ENCODE results near the gene IP6K3.

IP6K3 gene, protein sequence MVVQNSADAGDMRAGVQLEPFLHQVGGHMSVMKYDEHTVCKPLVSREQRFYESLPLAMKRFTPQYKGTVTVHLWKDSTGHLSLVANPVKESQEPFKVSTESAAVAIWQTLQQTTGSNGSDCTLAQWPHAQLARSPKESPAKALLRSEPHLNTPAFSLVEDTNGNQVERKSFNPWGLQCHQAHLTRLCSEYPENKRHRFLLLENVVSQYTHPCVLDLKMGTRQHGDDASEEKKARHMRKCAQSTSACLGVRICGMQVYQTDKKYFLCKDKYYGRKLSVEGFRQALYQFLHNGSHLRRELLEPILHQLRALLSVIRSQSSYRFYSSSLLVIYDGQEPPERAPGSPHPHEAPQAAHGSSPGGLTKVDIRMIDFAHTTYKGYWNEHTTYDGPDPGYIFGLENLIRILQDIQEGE

GRCh38 chr6:33746651-33747100 lies at the start of gene IP6K3:
TSS of gene IP6K3 (minus strand) at chr6:33746905. CDS start at chr6:33735476, 11,429 bp downstream.
- peak; percentile 66 for DNase-seq (ENCODE audit: low read depth, low spot score)

- DNase-seq (ENCODE audit: low read depth, low spot score) = peak; percentile 91
Observed at GRCh38 chr6:33794910-33795623, 48.4 kb upstream of the IP6K3 start.

DNA sequence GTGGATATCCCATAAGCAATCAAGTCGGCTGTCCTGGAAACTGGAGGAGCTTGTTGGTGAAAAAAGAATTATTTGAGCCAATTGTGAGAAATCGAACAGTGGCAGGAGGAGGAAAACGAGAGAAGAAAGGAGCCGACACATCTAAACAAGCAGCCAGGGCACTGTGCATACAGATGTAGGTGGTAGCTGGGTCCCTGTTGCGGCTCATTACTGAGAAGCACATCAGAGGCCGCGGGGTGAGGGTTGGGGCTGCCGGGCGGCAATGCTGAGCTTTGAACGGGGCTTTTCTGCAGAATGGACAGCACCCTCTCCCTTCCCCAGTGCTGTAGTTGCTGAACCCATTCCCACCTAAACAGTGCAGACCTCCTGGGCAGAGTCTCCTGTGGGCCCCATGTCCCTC lies 46.3 kb upstream of the IP6K3 start:
- DNase-seq (ENCODE audit: low read depth, low spot score) = no peak

GRCh38 chr6:33791620-33792019 lies 44.9 kb upstream of the IP6K3 start:
- DNase-seq (ENCODE audit: low read depth, low spot score) = no peak

DNA sequence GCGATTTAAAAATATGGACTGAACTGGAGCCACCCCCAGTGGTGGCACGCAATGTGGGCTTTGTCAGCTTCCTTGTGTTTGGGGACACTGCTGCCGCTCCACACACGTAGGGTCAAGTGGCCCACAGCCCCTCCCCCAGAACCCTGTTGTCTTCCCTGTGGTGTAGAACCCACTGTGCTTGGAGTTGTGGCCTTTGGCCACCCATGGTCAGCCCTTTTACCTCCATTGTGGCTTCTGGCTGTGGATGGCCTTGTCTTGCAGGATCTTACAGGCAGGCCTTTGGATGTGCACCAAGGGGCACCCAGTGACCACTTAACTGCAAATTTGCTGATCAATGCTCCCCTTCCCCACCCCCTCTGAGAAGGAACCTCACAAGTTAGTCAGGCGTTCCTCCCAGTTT lies 44.2 kb upstream of the IP6K3 start:
- no peak for DNase-seq (ENCODE audit: low read depth, low spot score)

GRCh38 chr6:33790379-33790778 lies 43.7 kb upstream of the IP6K3 start:
- DNase-seq (ENCODE audit: low read depth, low spot score) = no peak

DNA sequence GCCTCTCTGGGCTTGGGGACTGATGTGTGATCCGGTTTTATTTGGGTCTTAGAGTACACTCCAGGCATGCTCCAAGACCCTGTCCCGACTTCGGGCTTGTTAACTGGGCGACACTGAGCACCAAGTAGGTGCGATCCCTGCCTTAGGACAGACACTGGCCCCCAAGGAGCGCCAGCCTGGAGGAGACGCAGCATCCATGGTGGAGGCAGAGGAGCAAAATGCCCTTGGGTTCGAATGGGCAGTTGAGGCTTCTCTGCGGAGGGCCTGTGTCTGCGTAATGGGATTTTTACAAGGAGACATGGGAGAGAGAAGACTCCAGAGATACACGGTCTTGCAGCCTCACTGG lies 42.8 kb upstream of the IP6K3 start:
- DNase-seq (ENCODE audit: low read depth, low spot score) = no peak

DNA sequence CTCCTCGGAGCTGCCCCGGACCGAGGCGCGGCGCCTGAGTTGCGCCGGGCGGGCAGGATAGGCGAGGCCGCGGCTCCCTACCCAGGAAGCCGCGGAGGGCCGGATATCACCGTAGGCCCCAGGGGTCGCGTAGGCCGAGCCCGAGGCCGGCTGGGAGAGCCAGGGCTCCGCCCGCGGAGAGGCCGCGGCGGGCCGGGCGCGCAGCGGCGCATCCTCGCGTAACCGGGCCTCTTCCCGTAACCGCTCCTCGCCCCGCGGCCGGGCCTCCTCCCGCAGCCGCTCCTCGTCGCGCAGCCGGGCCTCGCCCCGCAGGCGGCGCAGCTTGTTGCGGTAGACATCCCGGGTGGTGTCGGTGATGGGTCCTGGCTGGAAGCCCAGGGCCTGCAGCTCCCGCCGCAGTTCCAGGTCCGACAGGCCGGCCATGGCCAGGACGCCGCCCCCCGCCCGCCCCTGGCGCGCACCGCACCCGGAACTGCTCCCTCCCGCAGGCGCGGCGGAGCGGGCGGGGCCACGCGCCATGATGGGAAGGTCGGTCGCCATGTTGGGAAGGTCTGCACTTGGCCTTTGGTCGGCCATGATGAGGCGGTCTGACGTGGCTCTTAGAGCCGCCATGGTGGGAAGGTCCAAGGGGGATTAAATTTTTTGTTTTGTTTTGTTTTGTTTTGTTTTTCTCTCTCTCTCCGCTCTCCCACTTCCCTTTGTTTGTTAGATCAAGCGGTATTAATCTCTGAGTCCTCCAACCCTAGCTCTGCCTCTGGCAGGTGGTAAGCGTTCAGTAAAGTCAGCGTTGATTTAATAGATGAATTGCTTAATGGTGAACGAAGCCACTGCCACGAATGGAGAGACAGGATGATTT lies 42.2 kb upstream of the IP6K3 start, which contains the start of gene LEMD2:
LEMD2 (minus strand) TSS at position 437 of the 856 bp plus-strand sequence; CDS start at position 423, 14 bp downstream.
- DNase-seq (ENCODE audit: low read depth, low spot score) = peak; percentile 94

DNA sequence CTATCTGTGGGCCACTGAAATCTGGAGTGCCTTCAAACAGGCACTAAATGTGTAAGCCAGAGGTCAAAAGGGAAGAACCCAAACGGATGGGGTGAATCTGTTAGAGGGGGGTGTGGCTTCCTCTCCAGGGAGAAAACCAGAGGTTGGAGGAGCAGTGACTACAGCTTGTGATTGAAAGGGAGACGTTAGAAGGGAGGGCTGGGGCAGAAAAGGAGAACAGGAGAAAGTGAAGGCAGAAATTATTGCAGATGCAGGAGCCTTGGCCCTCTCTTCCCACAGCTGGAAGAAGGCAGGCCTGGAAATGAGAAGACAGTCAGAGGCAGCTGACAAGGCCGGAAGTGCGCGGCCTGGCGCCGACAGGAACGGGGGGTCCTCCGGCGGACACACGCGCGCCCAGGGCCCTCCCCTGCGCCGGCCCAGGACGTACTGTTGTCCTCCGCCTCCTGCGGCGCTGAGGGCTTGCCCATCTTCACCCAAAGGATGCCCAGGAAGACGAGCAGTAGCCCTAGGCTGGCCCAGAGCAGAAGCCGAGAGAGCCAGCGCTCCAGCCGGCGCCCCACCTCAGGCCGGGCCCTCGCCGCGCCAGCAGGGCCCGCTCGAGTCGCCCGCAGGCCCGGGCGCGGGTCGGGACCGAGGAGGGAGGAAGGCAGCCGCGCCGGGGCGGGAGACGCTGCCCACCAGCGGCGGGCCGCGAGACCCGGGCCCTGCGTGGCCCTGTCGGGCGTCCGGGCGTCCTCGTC lies 41.4 kb upstream of the IP6K3 start:
- DNase-seq (ENCODE audit: low read depth, low spot score) = peak; percentile 53

GRCh38 chr6:33787346-33787953 lies 40.7 kb upstream of the IP6K3 start:
- DNase-seq (ENCODE audit: low read depth, low spot score) = no peak

DNA sequence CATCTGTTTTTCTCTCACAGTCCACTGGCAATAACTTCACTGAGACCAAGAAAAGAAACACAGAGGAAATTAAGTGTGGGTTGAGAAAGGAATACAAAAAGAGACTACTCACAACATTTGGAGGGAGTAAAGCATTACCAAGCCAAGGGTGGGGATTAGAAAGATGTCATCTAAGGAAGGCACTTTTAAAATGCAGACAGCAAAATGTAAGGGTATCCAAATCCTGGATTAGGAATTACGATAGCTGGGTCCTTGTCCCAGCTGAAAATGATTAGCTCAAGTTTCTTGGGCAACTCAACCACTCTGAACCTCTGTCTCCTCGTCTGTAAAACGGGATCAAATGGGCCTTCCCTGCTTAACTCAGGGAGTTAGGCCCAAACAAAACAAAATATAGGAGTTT lies 40.0 kb upstream of the IP6K3 start:
- DNase-seq (ENCODE audit: low read depth, low spot score) = no peak

DNA sequence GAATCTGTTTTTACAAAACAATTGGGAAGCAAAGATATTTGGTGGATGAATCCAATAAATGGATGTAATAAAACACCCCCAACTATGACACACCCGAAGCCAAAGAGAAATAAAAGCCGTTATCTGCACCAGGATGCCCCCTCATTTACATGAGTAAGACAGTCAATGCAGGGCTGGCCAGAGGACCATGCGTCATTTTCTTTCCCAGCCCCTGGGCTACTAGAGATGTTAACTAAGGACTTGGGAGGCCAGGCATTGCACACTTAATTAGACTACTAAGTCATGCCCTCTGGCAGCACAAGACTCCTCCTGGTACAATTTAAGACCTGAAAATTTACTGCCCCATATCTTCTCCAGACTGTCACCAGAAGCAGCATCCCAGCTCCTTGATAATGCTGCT lies 39.1 kb upstream of the IP6K3 start:
- peak; percentile 82 for DNase-seq (ENCODE audit: low read depth, low spot score)

DNA sequence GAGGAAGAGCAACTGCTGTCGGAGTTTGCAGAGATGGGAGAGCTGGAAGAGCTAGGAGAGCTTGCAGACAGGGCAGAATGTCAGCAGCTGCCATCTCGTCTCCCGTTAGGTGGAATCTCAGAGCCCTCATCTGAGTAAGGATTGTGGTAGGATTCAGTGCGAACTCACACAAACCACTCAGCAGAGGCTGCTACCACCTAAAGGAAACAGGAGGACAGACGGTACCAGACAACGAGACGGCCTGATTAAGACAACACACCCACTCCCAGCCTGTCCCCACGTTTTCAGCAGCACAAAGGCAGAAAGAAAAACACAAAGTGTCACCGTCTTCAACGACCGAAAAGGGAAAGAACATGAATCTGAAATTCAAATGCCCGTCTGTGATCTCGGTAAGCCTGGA lies 38.1 kb upstream of the IP6K3 start:
- DNase-seq (ENCODE audit: low read depth, low spot score) = no peak

- DNase-seq (ENCODE audit: low read depth, low spot score) = no peak
Observed at GRCh38 chr6:33783781-33784520, 37.2 kb upstream of the IP6K3 start.

DNA sequence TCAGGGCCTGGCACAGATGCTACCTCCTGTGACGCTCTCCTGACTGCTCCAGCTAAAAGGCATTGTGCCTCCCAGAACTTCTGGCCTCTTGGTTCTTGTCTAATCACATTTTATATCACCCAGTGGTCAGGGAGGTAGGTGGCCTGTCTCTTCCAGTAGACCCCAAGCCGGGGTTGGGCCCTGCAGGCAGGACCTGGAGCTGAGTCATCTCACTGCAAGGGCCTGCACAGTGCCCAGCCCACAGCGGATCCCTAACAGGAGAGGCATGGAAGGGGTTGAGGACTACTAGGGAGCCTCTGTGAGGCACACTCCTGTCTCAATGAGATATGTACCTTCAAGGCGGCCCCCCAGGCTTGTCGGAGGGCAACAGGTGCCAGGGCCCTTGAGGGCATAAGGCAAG lies 35.9 kb upstream of the IP6K3 start:
- no peak for DNase-seq (ENCODE audit: low read depth, low spot score)

GRCh38 chr6:33781131-33781975 lies 34.6 kb upstream of the IP6K3 start:
- DNase-seq (ENCODE audit: low read depth, low spot score) = peak; percentile 83

DNA sequence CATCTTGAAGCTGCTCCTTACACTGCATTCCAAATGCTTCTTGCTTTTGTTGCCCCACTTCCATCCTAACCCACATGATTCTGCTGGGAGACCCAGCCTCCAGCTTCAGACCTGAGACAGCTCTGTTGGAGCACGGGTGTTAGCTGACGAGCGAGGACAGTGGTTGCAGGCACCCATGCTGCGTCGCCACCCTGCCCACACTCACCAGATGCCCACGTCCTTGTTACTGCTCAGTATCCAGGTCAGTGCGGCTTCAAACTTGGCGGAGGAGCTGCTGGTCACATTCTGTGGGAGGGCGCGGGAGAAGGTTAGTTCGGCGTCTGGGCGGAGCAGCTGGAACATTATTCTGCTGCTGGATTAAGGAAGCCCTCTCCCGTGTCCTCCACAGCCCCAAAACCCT lies 33.2 kb upstream of the IP6K3 start:
- no peak for DNase-seq (ENCODE audit: low read depth, low spot score)

- peak; percentile 58 for DNase-seq (ENCODE audit: low read depth, low spot score)
Observed at GRCh38 chr6:33779290-33779689, 32.6 kb upstream of the IP6K3 start.

DNA sequence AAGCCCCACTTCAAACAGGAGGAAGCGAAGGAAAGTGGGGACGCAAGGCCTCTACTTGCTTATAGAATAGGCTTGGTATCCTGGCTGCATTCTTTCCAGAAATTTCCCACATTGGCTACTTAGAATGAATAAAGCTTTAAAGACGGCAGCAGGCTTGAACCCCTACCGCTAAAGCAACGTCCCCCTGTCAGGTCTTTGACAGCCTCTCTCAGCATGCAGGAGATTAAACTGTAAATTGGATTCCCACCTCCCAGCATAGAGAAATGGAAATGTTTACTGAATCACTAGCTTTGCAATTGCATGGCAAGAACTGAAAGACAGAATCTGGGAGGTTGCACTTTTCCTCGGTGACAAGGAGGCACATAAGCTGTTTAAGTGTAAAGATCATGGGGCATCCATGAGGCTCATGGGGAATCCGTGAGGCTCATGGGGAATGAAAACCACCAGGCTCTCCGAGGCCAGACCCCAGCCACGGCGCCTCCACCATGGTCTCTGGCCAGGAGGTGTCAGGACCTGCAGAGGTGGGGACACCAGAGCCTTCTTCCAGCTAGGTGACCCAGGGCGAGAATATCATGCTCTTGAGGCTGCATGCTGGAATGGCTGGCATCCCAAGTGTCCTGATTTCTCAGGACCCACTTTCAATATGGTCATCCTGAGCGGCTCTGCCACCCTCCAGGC lies 31.9 kb upstream of the IP6K3 start:
- DNase-seq (ENCODE audit: low read depth, low spot score) = no peak
